Liver (tissue), 9 donors: ENCODE measurements around the gene COG4. TPM values are rescaled to one million over a fixed set of nuclear protein-coding genes. Genes with fewer than 3 reads are reported as not detected.

ENCODE experiments used
- DNase-seq: peaks from one replicate; pipeline ENCODE4 v3.0.0-alpha.2; 2017; ENCODE audit warnings: low spot score
- H3K27ac ChIP-seq, 2 donors: one replicate each; pipeline ENCODE4 v1.7.0; 2013; ENCODE audit warnings: inconsistent platforms in 2 of 2, low read length in 2 of 2, control low read depth in 1 of 2, low read depth in 1 of 2, mild to moderate bottlenecking in 1 of 2
- H3K27me3 ChIP-seq, 4 donors: one replicate each; pipeline versions ENCODE4 v1.6.1 to v1.7.0; 2013; ENCODE audit warnings: low read length in 3 of 4, inconsistent platforms in 1 of 4, mild to moderate bottlenecking in 1 of 4, moderate library complexity in 1 of 4; ENCODE audit not compliant: control insufficient read depth in 4 of 4, insufficient read depth in 4 of 4
- H3K36me3 ChIP-seq, 4 donors: one replicate each; pipeline versions ENCODE4 v1.6.1 to v1.7.0; 2013; ENCODE audit warnings: low read length in 3 of 4, mild to moderate bottlenecking in 3 of 4, low read depth in 1 of 4, moderate library complexity in 1 of 4; ENCODE audit not compliant: control insufficient read depth in 4 of 4, insufficient read depth in 3 of 4
- H3K4me1 ChIP-seq, 4 donors: one replicate each; pipeline versions ENCODE4 v1.6.1 to v1.7.0; 2013; ENCODE audit warnings: low read length in 3 of 4, mild to moderate bottlenecking in 3 of 4, moderate library complexity in 1 of 4; ENCODE audit not compliant: control insufficient read depth in 4 of 4, insufficient read depth in 4 of 4
- H3K4me3 ChIP-seq, 3 donors: one replicate each; pipeline versions ENCODE4 v1.6.1 to v1.7.0; 2013; ENCODE audit warnings: low read length in 3 of 3, control low read depth in 1 of 3, low read depth in 1 of 3, mild to moderate bottlenecking in 1 of 3
- H3K9ac ChIP-seq, 2 donors: one replicate each; pipeline ENCODE4 v1.7.0; 2013; ENCODE audit warnings: low read length in 2 of 2, mild to moderate bottlenecking in 2 of 2, moderate library complexity in 2 of 2, control low read depth in 1 of 2, low read depth in 1 of 2
- H3K9me3 ChIP-seq, 4 donors: one replicate each; pipeline versions ENCODE4 v1.6.1 to v1.7.0; 2013; ENCODE audit warnings: low read length in 3 of 4; ENCODE audit not compliant: control insufficient read depth in 4 of 4
- ATF3 ChIP-seq: IDR thresholded peaks from 2 replicates; pipeline ENCODE4 v1.6.1; 2016; ENCODE audit warnings: antibody characterized with exemption
- EGR1 ChIP-seq, 2 donors: IDR thresholded peaks; 2 replicates each; pipeline ENCODE4 v1.6.1; 2016 to 2018; ENCODE audit warnings: antibody characterized with exemption in 2 of 2, low read depth in 2 of 2
- FOXA1 ChIP-seq: IDR thresholded peaks from 2 replicates; pipeline ENCODE4 v1.6.1; 2016; ENCODE audit warnings: antibody characterized with exemption
- FOXA2 ChIP-seq: IDR thresholded peaks from 2 replicates; pipeline ENCODE4 v1.6.1; 2016; ENCODE audit warnings: antibody characterized with exemption
- GABPA ChIP-seq, 2 donors: IDR thresholded peaks in 1 of 2; conservative IDR thresholded peaks in 1 of 2; 2 replicates each; pipeline ENCODE4 v1.6.1; 2016; ENCODE audit warnings: antibody characterized with exemption in 2 of 2, mild to moderate bottlenecking in 1 of 2, moderate library complexity in 1 of 2
- HNF4G ChIP-seq: IDR thresholded peaks from 2 replicates; pipeline ENCODE4 v1.6.1; 2016; ENCODE audit warnings: antibody characterized with exemption
- JUND ChIP-seq, 2 donors: IDR thresholded peaks; 2 replicates each; pipeline ENCODE4 v1.6.1; 2016; ENCODE audit warnings: antibody characterized with exemption in 2 of 2
- NR2F2 ChIP-seq: IDR thresholded peaks from 2 replicates; pipeline ENCODE4 v1.6.1; 2016; ENCODE audit warnings: antibody characterized with exemption
- RAD21 ChIP-seq, 2 donors: IDR thresholded peaks; 2 replicates each; pipeline ENCODE4 v1.6.1; 2016; ENCODE audit warnings: antibody characterized with exemption in 2 of 2, mild to moderate bottlenecking in 2 of 2
- RXRA ChIP-seq, 2 donors: IDR thresholded peaks; 2 replicates each; pipeline ENCODE4 v1.6.1; 2017 to 2018; ENCODE audit warnings: antibody characterized with exemption in 2 of 2, mild to moderate bottlenecking in 1 of 2
- SP1 ChIP-seq: IDR thresholded peaks from 2 replicates; pipeline ENCODE4 v1.6.1; 2018; ENCODE audit warnings: antibody characterized with exemption, mild to moderate bottlenecking
- TAF1 ChIP-seq: conservative IDR thresholded peaks from 2 replicates; pipeline ENCODE4 v1.6.1; 2016; ENCODE audit warnings: antibody characterized with exemption, mild to moderate bottlenecking
- YY1 ChIP-seq: IDR thresholded peaks from 2 replicates; pipeline ENCODE4 v1.6.1; 2016; ENCODE audit warnings: antibody characterized with exemption, mild to moderate bottlenecking
- ZBTB33 ChIP-seq: IDR thresholded peaks from 2 replicates; pipeline ENCODE4 v1.6.1; 2016; ENCODE audit warnings: antibody characterized with exemption
- WGBS: extraction: QIAGEN DNeasy Blood & Tissue Kit; methylation state at CpG from one replicate; pipeline ENCODE4 v1.1.7; 2013; 5-methylcytosine and 5-hydroxymethylcytosine counted together
- polyA plus RNA-seq, 2 donors: library from polyadenylated mRNA; stranded (reverse) in 1 of 2; unstranded in 1 of 2; fragments of 200-250 nt in 1 of 2; fragments of >200 nt in 1 of 2; fragmentation: Nextera tagmentation in 1 of 2; extraction: Ambion mirVana in 1 of 2; gene quantifications; one replicate each; pipeline versions ENCODE4 v1.2.1 to v1.2.3, GENCODE V29; 2013 to 2015
- total RNA-seq, 2 donors: library from RNA; depleted of rRNA; stranded (reverse); fragments of >200 nt; gene quantifications; one replicate each; pipeline ENCODE4 v1.2.3, GENCODE V29; 2014
- TF ChIP-seq, protein P1 (sequence below): IDR thresholded peaks from 2 replicates; pipeline ENCODE4 v1.6.1; 2016; ENCODE audit warnings: antibody characterized with exemption
- TF ChIP-seq, protein P2 (sequence below): IDR thresholded peaks from 2 replicates; pipeline ENCODE4 v1.6.1; 2016; ENCODE audit warnings: antibody characterized with exemption, mild to moderate bottlenecking
- donor health status: healthy.
- donor health status: healthy.
- donor health status: healthy.
- donor health status: healthy.
- donor health status: healthy.

COG4 gene
- total and polyA plus RNA-seq, 4 donors = 15.3 to 59.5 (median 27.2) TPM

DNA sequence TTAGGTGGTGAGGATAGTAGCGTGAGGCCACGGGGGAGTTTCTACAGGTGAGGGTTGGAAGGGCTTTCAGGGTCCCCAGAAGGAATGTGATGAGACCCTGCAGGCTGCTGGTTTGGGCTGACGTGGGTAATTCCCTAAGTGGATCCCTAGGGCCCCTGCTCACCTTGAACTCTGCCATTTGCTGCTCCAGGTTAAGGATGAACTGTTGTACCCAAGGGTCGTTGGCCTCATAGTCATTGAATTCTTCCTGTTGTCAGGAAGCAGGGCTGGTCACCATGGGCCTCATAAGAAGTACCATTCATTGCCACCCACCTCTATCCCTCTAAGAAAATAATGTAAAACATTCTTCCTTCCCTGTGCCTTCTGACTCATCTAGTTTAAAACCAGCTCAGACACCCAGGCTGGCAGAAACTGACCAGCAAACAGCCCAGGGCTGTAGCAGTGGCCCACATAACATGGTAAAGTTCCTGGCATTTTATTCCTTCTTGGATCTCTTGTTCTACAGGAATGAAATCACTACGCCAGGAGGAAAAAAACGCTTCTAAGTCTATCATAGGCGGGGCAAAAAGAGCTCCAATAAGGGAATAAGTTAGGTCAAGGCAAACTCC, 41.3 kb downstream of the COG4 start:
- H3K36me3 ChIP-seq = peaks cover 18 to 61% (median 39%) of the 10 kb centered on the region in 4 donors
- WGBS = 82% methylated on average over 7 of the region's 7 CpGs
- no peak for DNase-seq
- TF ChIP-seq SP1 (no peak), YY1 (no peak), JUND (IDR thresholded peaks at IDR 0.05) (no peak), ATF3 (no peak), NR2F2 (no peak), FOXA2 (no peak), FOXA1 (no peak), TAF1 (no peak), GABPA (IDR thresholded peaks at IDR 0.05 in 1 of 2, conservative IDR thresholded peaks at IDR 0.05 in 1 of 2) (no peak), HNF4G (no peak)
- TF ChIP-seq, protein P1, sequence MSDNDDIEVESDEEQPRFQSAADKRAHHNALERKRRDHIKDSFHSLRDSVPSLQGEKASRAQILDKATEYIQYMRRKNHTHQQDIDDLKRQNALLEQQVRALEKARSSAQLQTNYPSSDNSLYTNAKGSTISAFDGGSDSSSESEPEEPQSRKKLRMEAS = no peak
- TF ChIP-seq, protein P2, sequence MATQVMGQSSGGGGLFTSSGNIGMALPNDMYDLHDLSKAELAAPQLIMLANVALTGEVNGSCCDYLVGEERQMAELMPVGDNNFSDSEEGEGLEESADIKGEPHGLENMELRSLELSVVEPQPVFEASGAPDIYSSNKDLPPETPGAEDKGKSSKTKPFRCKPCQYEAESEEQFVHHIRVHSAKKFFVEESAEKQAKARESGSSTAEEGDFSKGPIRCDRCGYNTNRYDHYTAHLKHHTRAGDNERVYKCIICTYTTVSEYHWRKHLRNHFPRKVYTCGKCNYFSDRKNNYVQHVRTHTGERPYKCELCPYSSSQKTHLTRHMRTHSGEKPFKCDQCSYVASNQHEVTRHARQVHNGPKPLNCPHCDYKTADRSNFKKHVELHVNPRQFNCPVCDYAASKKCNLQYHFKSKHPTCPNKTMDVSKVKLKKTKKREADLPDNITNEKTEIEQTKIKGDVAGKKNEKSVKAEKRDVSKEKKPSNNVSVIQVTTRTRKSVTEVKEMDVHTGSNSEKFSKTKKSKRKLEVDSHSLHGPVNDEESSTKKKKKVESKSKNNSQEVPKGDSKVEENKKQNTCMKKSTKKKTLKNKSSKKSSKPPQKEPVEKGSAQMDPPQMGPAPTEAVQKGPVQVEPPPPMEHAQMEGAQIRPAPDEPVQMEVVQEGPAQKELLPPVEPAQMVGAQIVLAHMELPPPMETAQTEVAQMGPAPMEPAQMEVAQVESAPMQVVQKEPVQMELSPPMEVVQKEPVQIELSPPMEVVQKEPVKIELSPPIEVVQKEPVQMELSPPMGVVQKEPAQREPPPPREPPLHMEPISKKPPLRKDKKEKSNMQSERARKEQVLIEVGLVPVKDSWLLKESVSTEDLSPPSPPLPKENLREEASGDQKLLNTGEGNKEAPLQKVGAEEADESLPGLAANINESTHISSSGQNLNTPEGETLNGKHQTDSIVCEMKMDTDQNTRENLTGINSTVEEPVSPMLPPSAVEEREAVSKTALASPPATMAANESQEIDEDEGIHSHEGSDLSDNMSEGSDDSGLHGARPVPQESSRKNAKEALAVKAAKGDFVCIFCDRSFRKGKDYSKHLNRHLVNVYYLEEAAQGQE = no peak
- no peak overlapping the region for H3K27ac ChIP-seq
- no peak overlapping the region for H3K4me3 ChIP-seq
- no peaks in the 10 kb centered on the region for H3K4me1 ChIP-seq
- no peaks in the 10 kb centered on the region for H3K27me3 ChIP-seq
- no peaks in the 10 kb centered on the region for H3K9me3 ChIP-seq
- H3K9ac ChIP-seq = no peak overlapping the region

GRCh38 chr16:70480127-70481105, 42.9 kb downstream of the COG4 start:
- WGBS = 94% methylated on average over 17 of the region's 17 CpGs
- Histone ChIP-seq H3K9me3 (no peaks in the 10 kb centered on the region), H3K9ac (no peak overlapping the region), H3K4me3 (no peak overlapping the region), H3K4me1 (no peaks in the 10 kb centered on the region), H3K36me3 (peaks cover 19 to 61% (median 40%) of the 10 kb centered on the region in 4 donors), H3K27me3 (no peaks in the 10 kb centered on the region), H3K27ac (no peak overlapping the region)
- no peak for TF ChIP-seq ZBTB33
- TF ChIP-seq RXRA (IDR thresholded peaks at IDR 0.05) = no peak
- TF ChIP-seq EGR1 (IDR thresholded peaks at IDR 0.05; ENCODE audit: low read depth in 2 of 2) = no peak
- TF ChIP-seq, protein P2 = no peak
- no peak for TF ChIP-seq JUND (IDR thresholded peaks at IDR 0.05)
- no peak for TF ChIP-seq HNF4G
- TF ChIP-seq FOXA1 = no peak
- no peak for TF ChIP-seq YY1
- no peak for TF ChIP-seq RAD21 (IDR thresholded peaks at IDR 0.05)
- DNase-seq = no peak
